ENCODE data around the gene MUC6.

Gene MUC6

DNA sequence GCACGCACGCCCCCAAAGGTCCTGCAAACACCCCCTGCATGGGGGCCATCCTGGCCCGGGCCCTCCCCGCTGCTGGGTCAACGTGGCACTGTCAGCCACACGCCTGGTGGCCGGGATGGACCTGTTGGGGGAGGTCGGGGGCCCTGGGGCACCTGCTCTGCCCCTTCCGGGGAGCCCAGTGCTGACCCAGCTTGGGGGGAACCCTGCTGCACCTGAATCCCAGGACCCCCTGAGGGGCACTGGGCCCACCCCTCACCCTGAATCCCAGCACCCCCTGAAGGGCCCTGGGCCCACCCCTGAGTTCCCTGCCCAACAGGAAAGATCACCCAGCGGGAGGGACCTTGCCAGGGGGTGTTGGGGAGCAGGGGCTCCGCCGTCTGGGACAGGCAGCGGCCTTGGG is 413 bp upstream of the MUC6 start:
- DNase-seq (ENCODE audit: low read depth, low spot score), result no peak

DNA sequence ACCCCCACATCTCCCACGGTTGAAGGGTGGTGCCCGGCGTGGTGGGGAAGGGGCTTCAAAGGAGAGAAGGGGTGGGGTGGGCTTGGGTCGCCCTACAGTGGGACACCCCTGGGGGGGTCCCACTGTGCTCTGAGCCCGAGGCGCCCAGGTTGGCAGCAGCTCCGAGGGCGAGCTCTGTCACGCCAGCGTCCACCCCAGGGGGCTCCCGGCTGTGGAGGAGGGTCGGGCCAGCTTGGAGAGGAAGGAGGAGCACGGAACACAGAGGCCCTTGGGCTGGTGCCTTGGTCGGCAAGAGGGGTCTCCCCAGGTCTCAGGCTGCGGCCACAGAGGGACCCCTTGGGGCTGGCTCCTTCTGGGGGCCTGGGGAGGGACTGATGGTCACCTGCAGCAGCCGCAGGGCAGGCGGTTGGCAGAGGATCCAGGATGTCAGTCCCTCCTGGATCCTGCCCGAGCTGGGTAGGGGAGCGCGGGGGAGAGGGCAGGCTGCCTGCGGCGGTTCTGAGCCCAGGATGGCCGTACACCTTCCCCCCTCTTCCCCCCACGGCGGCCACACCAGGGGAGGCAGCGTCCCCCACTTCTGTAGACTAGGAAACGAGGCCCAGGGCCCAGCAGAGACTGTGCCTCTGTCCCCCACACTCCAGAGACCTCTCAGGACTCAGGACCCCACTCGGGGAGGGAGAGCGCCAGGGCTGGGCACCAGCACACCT is 788 bp downstream of the MUC6 start:
- DNase-seq (ENCODE audit: low read depth, low spot score), result no peak

DNA sequence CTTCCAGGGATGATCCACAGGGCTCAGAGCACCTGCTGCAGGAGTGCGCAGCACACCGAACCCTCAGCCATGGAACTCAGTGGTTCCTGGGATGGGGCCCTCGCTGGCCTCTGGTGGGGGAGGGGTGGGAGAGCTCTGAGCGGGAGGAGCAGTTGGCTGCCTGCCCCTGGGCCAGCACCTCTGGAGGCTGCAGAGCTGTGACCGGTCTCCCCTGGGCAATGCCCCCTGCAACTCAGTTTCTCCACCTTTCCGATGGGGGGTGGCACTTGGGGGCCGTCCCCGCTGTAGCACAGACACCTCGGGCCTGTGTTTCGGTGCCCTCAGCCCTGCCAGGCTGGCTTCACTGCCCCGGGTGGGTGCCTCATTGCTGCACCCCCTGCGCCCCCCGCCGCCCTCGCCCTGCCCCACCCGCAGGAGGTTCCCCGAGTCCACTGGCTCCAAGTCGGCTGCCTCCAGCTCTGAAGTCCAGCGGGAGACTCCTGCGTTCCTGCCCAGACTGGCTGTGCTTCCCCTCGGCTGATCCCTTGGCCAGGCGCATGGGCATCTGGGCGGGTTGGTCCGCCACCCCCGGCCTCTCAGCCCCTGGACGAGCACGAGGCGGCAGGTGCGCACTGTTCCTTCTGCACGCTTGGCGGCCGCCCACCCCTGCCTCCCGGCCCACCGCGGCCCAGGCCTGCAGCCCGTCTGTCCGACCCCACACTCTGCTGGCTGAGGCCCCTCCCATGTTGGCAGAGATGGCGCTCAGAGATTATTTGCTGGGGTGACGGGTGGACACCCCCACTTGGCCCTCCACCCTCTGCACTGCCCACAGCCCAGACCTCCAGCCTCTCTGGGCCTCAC is 1.8 kb downstream of the MUC6 start:
- DNase-seq (ENCODE audit: low read depth, low spot score), result no peak

DNA sequence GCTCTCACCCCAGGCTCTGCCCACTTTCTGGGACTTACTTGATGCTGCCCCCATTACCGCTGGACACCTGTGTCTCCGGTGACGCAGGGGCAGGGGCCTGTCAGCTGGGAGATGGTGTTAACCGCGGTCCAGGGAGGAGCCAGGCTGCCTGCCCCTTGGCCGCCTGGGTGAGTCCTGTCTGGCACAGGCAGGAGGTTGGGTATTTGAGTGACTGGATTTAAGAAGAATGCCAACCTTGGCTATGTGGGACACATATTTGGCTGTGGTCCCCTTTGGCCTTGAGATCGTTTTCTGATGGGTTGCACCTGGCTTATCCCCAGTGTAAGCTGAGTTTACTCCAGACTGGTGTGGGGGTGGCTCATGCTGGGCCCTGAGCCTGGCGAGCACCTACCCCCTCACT is 2.5 kb downstream of the MUC6 start:
- DNase-seq (ENCODE audit: low read depth, low spot score), result no peak

DNA sequence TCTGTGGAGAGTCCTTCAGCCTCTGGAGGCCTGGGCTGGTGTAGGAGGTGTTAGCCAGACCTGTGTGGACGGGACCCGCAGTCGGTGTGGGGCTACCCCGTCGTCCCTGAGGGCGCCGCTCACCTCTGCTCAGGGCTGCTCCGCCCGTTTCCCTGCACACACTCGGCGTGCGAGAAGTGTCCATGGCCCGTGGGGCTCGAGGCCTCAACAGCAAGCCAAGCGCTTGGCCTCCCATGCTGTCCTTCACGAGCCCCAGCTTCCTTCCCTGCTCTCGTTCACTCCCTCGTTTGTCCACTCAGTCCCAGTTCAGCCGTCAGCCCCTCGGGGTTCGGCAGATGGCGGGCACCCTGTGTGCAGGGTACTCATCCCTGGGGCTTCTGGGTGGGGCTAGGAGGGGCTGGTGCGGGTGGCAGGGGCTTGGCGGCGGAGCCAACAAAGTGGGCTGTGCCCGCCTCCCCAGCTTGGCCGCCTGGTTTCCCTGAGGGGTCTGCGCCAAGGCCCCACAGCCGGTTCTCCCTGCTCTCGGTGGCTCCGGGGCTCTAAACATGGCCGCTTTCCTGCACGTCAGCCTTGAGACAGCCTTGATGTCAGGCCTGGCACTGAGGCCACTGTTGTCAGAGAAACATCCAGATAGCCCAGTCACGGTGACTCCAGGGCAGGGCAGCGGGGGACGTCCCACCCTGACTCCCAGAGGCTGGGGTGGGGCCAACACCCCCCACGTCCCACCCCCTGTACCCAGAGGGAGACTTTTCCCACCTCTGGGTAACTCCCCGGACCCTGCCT is 3.3 kb downstream of the MUC6 start:
- no peak for DNase-seq (ENCODE audit: low read depth, low spot score)

DNA sequence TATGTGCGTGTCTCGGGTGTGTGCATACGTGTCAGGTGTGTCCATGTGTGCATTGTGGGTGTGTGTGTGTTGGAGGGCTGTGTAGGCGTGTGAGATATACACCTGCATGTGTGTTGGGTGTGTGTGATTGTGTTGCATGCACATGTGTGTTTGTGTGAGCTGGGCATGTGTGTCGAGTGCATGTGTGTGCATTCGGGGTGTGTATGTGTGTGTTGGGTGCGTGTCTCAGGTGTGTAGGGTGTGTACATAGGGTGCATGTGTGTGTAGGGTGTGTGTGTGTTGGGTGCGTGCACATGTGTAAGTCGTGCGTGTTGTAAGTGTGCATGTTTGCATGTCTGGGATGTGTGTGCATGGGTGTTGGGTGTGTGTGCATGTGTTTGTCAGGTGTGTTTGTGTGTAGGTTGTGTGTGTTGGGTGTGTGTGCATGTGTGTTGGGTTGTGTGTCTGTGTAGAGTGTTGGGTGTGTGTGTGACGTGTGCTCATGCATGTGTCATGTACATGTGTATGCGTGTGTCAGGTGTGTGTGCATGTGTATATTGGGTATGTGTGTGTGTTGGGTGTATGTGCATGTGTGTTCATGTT is 4.1 kb downstream of the MUC6 start:
- no peak for DNase-seq (ENCODE audit: low read depth, low spot score)

DNA sequence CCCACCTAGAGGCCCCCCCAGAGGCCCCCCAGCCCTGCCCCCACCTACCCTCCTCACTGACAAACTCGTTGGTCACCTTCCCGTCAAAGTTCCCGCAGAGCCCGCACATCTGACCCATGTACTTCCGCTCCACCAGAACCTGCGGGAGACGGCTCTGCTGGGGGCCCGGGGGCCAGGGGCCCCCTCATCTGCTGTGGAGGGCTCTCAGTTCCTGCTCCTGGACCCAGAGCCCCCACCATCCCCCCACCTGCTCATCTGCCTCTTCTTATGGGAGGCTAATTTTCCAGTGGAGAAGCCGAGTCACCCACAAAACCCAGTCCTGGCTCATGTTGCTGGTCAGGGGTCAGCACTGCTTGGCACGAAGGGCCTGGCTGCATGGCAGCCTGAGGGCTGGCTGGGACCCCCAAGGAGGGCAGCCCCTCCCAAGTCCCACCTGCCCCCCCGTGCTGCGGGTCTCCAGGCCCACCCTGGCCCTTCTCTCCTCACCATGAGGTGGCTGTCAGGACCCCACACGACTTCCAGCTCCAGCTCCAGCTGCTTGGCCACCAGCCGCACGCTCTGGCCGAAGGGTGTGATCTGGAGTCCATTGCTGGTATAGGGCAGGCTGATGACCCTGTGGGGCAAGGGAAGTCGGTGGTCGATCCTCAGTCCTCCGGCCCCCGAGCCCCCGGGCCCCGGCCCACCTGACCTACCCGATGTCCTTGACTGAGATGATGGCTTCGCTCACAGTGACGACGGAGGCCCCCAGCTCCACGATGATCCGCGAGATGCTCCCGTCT is 5.2 kb downstream of the MUC6 start:
- no peak for DNase-seq (ENCODE audit: low read depth, low spot score)

DNA sequence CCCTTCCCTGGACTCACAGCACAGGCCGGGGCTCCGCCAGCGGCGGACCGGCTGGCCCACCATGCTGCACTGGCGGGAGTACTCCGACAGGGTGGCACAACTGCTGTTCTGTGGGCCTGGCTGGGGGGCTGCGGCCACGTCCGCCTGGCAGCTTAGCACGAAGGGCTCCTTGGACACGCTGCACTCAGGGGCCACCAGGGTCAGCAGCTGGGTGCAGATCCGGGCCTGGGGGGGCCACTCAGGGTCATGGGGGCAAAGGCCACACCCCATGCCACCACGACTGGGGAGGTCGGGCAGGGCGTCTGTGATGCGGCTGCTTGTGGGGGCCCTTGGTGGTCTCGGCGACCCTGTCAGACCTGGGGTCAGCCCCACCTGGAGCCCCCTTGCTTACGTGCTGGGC is 6.0 kb downstream of the MUC6 start:
- no peak for DNase-seq (ENCODE audit: low read depth, low spot score)

DNA sequence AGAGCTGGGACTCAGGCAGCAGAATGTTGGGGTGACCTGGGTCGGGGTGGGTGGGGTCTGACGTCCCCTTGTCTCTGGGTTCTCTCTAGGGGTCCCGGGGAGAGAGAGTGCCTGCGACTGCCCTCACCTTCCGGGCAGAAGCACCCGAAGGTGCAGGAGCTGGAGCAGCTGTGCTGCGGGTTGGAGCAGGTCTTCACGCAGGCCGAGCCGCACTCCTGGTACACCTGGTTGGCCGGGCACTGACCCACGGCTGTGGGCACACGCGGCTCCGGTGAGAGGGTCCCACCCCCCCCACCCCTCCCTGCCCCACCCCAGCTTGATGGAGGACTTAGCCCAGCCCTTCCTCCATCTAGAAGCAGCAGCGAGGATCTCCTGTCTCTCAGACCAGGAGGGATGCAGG is 6.4 kb downstream of the MUC6 start:
- no peak for DNase-seq (ENCODE audit: low read depth, low spot score)

DNA sequence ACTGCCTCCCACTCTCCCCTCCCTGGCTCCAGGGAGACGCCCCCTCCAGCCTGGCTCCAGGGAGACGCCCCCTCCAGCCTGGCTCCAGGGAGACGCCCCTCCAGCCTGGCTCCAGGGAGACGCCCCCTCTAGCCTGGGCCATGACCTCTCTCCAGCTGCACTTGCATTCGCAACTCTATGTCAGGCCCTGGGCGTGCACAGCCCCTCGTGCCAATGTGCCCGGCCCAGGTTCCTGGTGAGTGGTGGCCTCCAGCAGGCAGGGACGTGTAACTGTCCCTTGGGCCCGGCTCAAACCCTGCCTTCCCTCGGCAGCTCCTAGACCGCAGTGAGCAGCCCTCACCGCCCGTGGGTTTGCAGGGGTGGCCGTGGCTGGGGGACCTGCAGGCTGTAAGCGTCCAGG is 6.9 kb downstream of the MUC6 start:
- DNase-seq (ENCODE audit: low read depth, low spot score), result no peak

DNA sequence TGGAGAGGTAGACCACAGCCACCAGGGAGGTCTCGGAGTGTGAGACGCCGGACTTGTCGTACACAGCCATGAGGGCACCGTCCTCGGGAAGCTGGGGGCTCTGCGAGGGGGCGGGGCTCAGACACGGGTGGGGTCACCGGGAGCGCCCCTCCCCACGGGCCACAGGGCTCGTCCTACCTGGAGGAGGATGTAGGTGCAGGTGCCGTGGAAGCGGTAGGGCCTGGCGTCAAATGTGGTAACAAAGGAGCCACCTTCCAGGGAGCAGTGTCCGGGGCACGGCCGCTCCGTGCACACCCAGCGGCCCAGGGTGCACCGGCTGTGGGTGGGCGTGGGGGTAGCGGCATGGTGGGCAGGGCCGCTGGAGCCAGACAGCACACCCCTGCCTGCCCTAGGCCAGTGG is 7.5 kb downstream of the MUC6 start:
- DNase-seq (ENCODE audit: low read depth, low spot score), result no peak

DNA sequence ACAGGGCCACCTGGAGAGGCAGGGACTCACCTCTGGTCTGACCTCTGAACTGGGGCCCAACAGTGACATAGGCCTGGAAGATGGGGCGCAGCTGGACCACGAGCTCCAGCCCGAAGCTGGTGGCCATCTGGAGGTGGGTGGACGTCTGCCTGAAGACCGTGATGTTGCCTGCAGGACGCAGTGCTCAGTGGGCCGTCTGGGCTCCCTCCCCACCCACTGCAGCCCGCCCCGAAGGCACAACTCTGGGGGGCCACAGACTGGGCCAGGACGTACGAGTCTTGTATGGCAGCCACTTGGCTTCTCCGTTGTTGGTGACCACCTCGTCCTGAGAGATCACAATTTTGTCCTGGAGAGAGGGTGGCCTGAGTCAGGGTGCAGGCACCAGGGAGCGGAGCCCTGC is 7.9 kb downstream of the MUC6 start:
- DNase-seq (ENCODE audit: low read depth, low spot score), result no peak

DNA sequence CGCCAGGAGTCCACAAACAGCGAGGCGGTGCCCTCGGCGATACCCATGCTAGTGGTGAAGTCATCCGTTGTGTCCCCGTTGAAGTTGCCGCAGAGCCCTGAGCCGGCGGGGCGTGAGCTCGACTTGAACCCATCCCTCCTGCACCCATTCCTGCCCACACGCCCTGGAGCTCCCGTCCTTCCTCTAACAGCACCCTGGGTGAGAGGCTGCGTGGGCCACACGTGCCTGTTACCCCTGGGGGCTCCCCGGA is 8.3 kb downstream of the MUC6 start:
- no peak for DNase-seq (ENCODE audit: low read depth, low spot score)

DNA sequence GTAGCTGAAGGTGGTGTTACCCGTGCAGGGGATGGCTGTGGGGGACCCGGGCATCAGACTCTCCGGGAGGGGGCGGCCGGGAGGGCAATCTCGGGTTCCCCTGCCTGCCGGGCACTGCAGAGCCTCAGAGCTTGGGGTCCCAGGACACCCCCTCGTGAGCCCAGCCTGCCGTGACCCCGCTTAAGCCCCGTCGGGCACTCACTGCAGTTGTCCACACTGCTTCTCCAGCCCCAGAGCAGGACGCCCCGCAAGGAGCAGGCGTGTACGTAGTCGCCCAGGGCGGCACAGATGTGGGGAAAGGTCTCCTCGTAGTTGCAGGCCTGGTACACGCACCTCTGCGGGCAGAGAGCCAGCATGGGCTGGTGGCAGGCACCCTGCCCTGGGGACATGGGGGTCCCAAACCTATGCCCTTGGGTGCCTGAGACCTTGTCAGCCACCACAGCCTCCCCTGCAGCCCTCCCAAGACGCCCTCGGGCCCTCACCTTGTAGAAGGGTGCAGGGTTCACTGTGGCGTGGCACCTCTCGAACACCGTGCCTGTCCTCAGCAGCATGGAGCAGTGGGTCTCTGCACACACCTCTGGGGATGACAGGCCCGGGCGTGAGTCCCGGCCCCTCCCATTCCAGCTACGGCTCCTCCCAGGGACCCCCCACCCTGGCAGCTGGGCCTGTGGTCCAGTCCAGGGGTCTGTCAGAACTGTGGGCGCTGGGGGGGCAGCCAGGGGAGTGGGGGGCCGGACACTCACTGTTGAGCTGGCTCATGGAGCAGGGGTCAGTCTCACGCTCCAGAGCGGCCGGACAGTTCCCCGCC is 8.8 kb downstream of the MUC6 start:
- DNase-seq (ENCODE audit: low read depth, low spot score), result no peak

DNA sequence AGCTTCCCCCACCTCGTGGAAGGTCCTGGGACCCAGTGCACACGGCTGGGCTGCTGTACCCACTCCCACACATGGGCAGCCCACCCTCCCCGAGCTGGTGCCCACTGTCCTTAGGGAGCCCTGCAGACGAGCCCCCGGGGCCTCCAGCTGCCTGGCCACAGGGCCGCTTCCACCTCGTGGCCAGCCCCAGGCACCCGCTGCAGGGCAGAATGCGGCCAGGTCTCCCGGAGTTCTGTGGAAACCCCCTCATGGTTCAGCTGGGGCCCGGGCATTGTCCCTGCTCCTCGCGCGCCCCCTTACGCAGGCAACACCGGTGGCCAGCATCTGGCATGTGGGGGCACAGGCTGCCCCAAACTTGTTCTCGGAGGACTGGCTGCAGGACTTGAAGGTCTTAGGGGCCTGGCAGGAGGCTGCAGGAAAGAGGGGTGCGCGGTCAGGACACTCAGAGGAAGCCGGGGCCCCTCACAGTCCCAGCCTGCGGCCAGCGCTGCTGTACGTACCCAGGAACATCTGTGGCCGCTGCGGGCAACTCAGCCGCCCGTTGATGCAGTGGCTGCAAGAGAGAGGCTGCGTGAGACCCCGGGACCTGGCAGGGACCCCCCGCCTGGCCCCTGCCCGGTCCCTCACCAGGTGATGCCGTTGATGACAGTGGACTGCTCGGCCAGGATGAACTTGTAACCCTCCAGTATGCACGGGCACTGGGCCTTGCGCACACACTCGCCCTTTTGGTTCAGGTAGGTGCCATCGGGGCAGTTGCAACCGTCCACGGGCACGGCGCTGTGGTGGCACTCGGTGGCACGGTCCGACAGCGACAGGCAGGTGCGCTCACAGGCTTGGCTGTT is 9.7 kb downstream of the MUC6 start:
- DNase-seq (ENCODE audit: low read depth, low spot score), result no peak

DNA sequence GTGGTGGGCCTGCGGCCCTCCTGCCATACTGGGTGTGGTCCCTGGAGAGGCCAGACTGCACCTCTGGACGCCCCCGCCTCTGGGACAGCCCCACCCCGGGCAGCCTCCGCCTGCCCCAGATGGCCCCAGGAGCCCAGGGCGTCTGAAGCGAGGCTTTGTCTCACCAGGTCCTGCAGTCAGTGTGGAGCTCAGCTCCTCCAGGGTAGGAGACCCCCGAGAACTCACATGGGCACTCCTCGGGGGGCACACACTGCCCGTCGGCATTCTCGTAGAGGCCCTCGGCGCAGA is 10.4 kb downstream of the MUC6 start:
- no peak for DNase-seq (ENCODE audit: low read depth, low spot score)

DNA sequence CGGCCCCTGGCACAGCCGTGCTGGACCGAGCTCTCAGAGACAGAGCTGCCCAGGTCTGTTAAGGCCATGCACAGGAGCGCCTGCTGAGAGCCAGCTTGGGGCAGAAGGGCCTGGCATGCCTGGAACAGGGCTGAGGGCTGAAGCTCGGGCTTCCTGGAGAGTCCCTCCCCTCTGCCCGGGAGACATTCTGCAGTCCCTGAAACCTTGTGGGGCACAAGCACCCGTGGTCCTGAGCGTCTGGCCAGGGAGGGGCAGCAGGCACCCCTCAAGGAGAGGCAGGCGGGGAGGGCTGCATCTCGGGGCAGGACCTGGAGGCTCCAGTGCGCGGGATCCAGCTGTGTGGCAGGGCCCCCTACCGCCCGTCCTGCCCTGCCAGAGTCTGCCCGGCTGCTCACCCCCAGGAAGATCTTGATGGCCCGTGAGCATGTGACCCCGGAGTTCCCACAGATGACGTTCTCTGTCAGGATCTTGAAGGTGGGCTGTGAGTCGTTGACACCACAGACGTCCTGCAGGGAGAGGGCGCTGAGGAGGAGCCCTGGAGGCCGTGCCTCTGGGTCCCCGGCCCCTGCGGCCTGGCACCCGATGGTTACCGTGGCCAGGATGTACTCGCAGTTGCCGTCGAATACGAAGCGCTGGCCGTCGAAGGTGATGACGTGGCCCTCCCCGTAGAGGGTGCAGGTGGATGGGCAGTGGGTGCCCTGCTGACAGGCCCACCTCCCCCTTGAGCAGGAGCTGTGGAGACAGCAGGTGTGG is 10.9 kb downstream of the MUC6 start:
- DNase-seq (ENCODE audit: low read depth, low spot score), result no peak

DNA sequence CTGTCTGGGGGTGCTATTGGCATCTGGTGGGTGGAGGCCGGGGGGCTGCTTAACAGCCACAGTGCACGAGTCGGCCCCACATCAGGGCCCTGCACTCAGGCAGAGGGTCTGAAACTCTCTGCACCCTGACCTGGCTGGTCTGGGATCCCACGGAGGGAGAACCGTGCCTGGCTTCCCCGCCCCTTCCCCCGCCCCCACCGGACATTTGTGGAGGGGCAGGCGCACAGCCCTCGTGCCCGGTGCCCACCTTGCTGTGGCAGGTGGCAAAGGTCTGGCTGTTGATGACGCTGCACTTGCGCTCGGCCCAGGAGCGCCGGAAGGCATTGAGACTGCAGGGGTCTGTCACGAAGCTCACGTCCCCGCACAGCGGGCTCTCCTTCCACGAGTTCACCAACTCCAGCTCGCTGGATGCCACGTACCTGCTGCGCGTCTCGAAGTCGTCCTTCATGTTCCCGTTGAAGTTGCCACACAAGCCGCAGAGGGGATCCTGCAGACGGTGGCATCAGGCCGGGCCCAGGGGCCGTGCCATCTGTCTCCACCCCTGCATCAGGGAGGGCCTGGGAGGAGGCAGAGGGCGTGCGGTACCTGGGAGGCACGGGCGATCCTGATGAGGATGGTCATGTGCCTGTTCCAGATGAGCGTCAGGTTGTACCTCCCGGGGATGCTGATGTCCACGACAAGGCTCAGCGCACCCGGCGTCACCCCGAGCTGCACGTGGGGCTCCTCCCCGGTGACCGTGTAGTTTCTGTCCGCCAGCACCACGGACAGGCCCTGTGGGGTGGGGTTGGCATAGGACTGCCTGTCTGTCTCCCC is 11.7 kb downstream of the MUC6 start:
- no peak for DNase-seq (ENCODE audit: low read depth, low spot score)
